ENCODE data around the gene DSC2. TPM values are rescaled to one million over a fixed set of nuclear protein-coding genes. Genes with fewer than 3 reads are reported as not detected.
A peak's percentile ranks its signal among the peaks of the same experiment; 100 is the strongest.
"Not testable (repeated sequence)": the region's sequence is repeated elsewhere in the genome, so short reads cannot be mapped to it uniquely, and the experiment has no call there.

DSC2 gene
- total and polyA plus RNA-seq, 2 donors (not counting 1 experiment from before 2014, with no cell fraction given): under 0.01 TPM; not detected in 1

DNA sequence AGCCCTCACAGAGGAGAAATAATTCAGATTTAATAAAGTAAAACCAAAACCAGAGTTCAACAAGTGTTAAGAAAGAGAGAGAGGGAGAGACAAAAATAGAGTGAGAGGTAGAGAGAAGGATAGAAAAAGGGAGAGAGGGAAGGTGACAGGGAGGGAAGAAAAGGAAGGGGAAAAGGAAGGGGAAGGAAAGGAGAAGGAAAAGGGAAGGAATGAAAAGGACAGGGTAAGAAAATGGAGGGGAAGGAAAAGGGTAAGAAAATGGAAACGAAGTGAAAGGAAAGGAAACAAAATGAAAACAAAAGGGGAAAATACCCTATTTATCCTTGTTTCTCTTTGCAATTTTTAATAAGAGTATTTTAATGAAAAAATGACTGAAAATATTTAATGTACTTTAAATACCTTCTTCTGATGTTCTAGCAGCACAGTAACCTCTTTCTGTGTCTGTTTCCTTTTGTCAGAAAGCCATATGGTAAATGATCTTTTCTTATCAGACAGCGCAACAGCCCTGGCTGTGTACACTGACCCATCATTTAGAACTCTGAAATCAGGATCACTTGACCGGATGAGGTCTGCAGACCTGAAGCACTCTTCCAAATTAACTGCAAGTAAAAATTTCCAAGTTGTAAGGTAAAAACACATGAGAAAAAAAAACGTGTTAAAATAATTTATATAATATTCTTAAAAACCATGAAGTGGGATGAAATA is 71.5 kb downstream of the DSC2 start:
- Histone ChIP-seq H3K9ac (ENCODE audit: insufficient read depth, low read length) (no peak overlapping the region), H2AFZ (ENCODE audit: low read length) (no peak overlapping the region), H3K79me2 (ENCODE audit: control insufficient read depth, insufficient read depth, low read length) (no peaks in the 10 kb centered on the region), H3K9me3 (ENCODE audit: control insufficient read depth, insufficient read depth, low read depth, low read length) (no peaks in the 10 kb centered on the region), H3K4me3 (replicated peaks in 1 of 4; ENCODE audit: control extremely low read depth in 1 of 4, insufficient read depth in 1 of 4, low read depth in 3 of 4, low read length in 4 of 4) (no peak overlapping the region), H3K27me3 (ENCODE audit: control insufficient read depth, insufficient read depth, low read length) (no peaks in the 10 kb centered on the region), H3K4me2 (ENCODE audit: extremely low read depth, insufficient read depth, low read length) (no peak overlapping the region), H3K36me3 (ENCODE audit: control insufficient read depth, insufficient read depth, low read length) (no peaks in the 10 kb centered on the region), H4K20me1 (ENCODE audit: control insufficient read depth, extremely low read depth, insufficient read depth, low read length) (no peaks in the 10 kb centered on the region), H3K27ac (ENCODE audit: insufficient read depth, low read length) (no peak overlapping the region), H3K4me1 (ENCODE audit: control insufficient read depth, extremely low read depth, insufficient read depth, low read length) (no peaks in the 10 kb centered on the region)
- TF ChIP-seq EZH2 (IDR thresholded peaks at IDR 0.05; ENCODE audit: low read length, missing control alignments): no peak
- TF ChIP-seq, protein P1, sequence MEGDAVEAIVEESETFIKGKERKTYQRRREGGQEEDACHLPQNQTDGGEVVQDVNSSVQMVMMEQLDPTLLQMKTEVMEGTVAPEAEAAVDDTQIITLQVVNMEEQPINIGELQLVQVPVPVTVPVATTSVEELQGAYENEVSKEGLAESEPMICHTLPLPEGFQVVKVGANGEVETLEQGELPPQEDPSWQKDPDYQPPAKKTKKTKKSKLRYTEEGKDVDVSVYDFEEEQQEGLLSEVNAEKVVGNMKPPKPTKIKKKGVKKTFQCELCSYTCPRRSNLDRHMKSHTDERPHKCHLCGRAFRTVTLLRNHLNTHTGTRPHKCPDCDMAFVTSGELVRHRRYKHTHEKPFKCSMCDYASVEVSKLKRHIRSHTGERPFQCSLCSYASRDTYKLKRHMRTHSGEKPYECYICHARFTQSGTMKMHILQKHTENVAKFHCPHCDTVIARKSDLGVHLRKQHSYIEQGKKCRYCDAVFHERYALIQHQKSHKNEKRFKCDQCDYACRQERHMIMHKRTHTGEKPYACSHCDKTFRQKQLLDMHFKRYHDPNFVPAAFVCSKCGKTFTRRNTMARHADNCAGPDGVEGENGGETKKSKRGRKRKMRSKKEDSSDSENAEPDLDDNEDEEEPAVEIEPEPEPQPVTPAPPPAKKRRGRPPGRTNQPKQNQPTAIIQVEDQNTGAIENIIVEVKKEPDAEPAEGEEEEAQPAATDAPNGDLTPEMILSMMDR (conservative IDR thresholded peaks at IDR 0.05 in 1 of 2, IDR thresholded peaks at IDR 0.05 in 1 of 2; ENCODE audit: low read depth in 1 of 2, low read length in 2 of 2): no peak
- DNase-seq (ENCODE audit: low read depth in 2 of 2): no peak

DNA sequence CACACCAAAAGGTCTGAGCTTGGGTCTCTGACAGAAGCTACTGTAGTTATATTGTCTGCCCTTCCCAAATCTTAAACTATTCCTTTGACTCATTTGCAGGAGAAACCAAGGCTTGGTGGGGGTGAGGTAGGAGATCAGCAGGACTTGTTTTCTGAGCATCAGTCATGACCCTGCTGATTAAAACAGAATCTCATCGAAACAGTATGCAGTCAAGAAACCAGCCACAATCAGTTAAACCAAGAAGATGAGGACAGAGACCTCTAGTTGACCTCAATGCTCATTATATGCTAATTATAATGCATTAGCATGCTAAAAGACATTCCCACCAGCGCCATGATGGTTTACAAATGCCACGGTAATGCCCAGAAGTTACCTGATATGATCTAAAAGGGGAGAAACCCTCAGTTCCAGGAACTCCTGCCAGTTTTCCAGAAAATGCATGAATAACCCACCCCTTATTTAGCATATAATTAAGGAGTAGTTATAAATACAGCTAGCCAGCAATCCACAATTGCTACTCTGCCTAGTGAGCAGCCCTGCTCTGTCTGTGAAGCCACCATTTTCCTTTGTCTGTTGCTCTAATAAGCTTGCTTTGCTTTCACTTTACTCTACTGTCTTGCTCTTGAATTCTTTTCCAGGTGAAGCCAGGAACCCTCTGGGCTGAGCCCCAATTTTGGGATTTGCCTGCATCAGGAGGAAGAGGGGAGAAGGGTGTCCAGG is 86.3 kb downstream of the DSC2 start:
- TF ChIP-seq EZH2 (IDR thresholded peaks at IDR 0.05; ENCODE audit: low read length, missing control alignments): no peak
- TF ChIP-seq, protein P1 (conservative IDR thresholded peaks at IDR 0.05 in 1 of 2, IDR thresholded peaks at IDR 0.05 in 1 of 2; ENCODE audit: low read depth in 1 of 2, low read length in 2 of 2): no peak
- no peak overlapping the region for H3K4me2 ChIP-seq (ENCODE audit: extremely low read depth, insufficient read depth, low read length)
- no peaks in the 10 kb centered on the region for H3K79me2 ChIP-seq (ENCODE audit: control insufficient read depth, insufficient read depth, low read length)
- no peaks in the 10 kb centered on the region for H3K9me3 ChIP-seq (ENCODE audit: control insufficient read depth, insufficient read depth, low read depth, low read length)
- H3K36me3 ChIP-seq (ENCODE audit: control insufficient read depth, insufficient read depth, low read length): no peaks in the 10 kb centered on the region
- no peak overlapping the region for H2AFZ ChIP-seq (ENCODE audit: low read length)
- no peak overlapping the region for H3K4me3 ChIP-seq (replicated peaks in 1 of 4; ENCODE audit: control extremely low read depth in 1 of 4, insufficient read depth in 1 of 4, low read depth in 3 of 4, low read length in 4 of 4)
- H3K27me3 ChIP-seq (ENCODE audit: control insufficient read depth, insufficient read depth, low read length): no peaks in the 10 kb centered on the region
- no peaks in the 10 kb centered on the region for H3K4me1 ChIP-seq (ENCODE audit: control insufficient read depth, extremely low read depth, insufficient read depth, low read length)
- no peak overlapping the region for H3K9ac ChIP-seq (ENCODE audit: insufficient read depth, low read length)
- no peak for DNase-seq (ENCODE audit: low read depth in 2 of 2)
- no peak overlapping the region for H3K27ac ChIP-seq (ENCODE audit: insufficient read depth, low read length)
- H4K20me1 ChIP-seq (ENCODE audit: control insufficient read depth, extremely low read depth, insufficient read depth, low read length): no peaks in the 10 kb centered on the region

DNA sequence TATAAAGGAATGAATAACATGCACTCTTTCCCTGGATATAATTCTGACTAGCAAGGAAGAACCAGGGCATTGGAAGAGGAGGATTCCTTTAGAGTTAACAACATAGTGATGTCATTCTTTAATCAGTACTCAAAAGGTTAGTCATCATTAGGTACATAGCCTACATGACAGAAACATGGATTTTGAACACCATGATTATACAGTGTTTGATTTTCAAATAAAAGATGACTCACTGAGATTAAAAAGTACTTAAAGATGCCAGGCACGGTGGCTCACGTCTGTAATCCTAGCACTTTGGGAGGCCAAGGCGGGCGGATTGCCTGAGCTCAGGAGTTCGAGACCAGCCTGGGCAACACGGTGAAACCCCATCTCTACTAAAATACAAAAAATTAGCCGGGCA is 90.8 kb downstream of the DSC2 start:
- peak; percentile 37 to 97 for DNase-seq (ENCODE audit: low read depth in 2 of 2)
- not testable (repeated sequence) for H3K4me3 ChIP-seq (replicated peaks in 1 of 4; ENCODE audit: control extremely low read depth in 1 of 4, insufficient read depth in 1 of 4, low read depth in 3 of 4, low read length in 4 of 4); H2AFZ ChIP-seq (ENCODE audit: low read length); H3K9me3 ChIP-seq (ENCODE audit: control insufficient read depth, insufficient read depth, low read depth, low read length); H3K79me2 ChIP-seq (ENCODE audit: control insufficient read depth, insufficient read depth, low read length); H3K27me3 ChIP-seq (ENCODE audit: control insufficient read depth, insufficient read depth, low read length); H3K4me2 ChIP-seq (ENCODE audit: extremely low read depth, insufficient read depth, low read length); H3K4me1 ChIP-seq (ENCODE audit: control insufficient read depth, extremely low read depth, insufficient read depth, low read length); H3K9ac ChIP-seq (ENCODE audit: insufficient read depth, low read length); H3K27ac ChIP-seq (ENCODE audit: insufficient read depth, low read length); H3K36me3 ChIP-seq (ENCODE audit: control insufficient read depth, insufficient read depth, low read length); H4K20me1 ChIP-seq (ENCODE audit: control insufficient read depth, extremely low read depth, insufficient read depth, low read length)
